Caki2 (cell line): ENCODE results near the gene MPDZ. TPM values are rescaled to one million over a fixed set of nuclear protein-coding genes. Genes with fewer than 3 reads are reported as not detected.

ENCODE experiments used
- DNase-seq: peaks from one replicate; pipeline ENCODE4 v3.0.0-alpha.2; 2015; ENCODE audit warnings: low read depth
- in situ Hi-C: cut with HindIII; loops from 2 replicates; pipeline ENCODE4 v1.10.0; 2016; ENCODE audit warnings: low sequenced_read_pairs, low pct_unique_long_range_greater_than_20kb, mixed read lengths
- total RNA-seq: library from RNA; depleted of rRNA; stranded (reverse); fragments of >200 nt; shearing (Covaris generic); gene quantifications from 2 replicates; pipeline ENCODE4 v1.2.3, GENCODE V29; 2014; ENCODE audit warnings: low replicate concordance

Gene MPDZ
- total RNA-seq, 1 experiment from 2014 or later: 2.6 TPM

DNA sequence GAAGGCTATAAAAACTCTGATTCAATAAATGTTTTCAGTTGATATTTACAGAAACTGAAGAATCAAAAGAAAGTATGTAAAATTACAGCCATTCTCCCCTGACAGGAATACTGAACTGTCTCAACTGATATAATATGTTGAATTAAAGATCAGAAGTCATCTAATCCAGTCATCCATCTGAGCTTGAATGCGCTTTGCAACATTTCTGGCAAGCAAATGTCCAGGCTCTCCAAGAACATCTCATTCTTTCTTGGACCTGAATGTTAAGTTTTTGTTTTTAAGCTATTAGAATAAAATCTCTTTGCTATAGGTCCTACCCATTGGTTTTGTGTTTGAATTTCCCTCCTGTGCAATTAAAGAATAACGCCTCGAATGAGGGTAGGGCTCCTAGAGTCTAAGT lies 120.5 kb downstream of the MPDZ start:
- DNase-seq: no peak
- in situ Hi-C loops: no loop called here

DNA sequence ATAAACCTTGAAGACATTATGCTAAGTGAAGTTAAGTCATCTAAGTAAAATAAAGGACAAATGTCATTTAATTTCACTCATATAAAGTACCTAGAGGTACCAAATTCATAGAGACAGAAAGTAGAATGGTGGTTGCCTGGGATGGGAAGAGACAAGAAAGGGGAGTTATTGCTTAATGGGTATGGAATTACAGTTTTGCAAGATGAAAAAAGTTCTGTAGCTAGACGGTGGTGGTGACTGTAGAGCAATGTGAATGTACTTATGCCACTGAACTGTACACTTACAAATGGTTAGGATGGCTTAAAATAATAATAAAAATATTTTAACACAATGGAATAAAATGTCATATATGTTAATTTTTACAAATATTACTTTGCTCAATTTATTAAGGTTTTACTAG lies 128.0 kb downstream of the MPDZ start:
- no peak for DNase-seq
- in situ Hi-C loops: no loop called here

DNA sequence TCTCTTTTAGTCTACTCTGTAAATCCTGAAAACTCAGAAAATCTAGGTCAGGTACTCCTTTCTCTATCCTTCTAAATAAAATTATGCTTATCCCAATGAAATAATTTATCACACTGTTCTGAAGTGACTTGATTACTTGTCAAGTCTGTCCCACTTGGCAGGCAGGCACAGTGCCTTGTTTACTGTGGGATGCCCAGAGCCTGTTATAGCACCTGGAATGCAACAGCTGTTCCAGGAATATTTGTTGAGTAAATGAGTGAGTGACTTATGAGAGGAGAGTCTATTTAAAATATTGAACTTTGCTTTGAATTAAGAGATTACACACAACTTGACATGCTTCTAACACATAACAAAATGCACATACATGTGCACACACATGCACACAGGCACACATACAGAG lies 130.0 kb downstream of the MPDZ start:
- DNase-seq: no peak
- in situ Hi-C loops: no loop called here

DNA sequence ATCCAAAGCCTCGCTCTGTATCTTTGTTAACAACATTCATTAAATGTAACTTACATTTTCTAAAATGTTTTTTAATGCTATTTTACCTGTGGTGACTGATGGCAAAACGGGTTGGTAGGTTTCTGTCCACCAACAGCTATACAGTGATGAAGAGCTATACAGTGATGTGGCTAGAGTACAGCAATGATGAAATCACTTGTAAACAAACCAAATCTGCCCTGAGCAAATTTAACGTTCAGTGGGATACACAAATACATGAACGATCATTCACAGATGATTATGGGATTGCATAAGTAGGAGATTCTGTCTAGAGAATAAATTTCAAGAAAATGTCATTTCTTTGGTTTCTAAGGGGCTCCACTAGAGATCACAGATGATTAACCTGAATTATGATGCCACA lies 132.7 kb downstream of the MPDZ start:
- in situ Hi-C loops: no loop called here
- no peak for DNase-seq

DNA sequence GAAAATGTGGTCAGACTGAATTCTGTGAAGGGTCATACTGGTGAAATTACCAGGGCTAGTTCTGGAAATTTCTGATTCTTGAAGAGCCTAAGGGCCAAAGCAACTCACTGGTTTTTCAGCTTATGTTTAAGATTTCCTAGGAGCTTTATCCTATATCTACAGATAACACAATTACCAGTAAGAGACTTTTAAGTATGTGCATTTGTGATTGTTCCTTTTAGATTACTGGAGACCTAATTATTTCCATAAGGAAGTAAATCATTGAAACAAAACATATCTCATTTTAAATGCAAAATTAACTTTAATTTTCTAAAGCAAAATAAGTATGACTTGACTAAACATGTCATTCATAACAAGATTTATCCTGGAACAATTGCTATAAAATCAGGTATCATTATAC lies 134.2 kb downstream of the MPDZ start:
- in situ Hi-C loops: no loop called here
- DNase-seq: no peak

DNA sequence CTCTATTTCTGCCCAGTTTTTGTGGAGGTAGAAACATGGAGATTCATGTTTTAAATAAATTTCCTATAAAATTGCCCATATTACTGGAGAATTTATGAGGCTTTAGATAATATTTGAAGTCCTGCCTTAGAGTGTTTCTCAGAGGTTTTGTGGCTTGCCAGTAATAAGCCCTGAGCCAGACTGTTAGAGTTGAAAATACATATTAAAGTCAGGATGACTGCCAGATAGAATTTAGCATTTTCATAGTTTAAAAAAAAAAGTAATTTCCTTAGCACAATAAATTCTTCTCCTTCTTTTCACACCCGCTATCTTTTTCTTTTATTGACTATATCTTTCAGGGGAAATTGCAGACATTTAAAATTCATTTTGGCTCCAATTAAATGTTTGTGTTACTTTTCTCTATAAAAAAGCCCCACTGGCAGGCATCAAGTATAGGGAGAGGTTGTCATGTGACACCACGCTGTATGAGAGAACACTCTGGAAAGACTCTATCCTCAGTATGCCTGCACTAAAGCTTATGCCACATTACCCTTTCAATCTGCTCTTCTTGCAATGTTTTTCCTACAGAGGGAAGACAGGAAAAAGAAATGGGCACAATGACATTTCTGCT lies 135.2 kb downstream of the MPDZ start:
- DNase-seq: no peak
- in situ Hi-C loops: no loop called here

DNA sequence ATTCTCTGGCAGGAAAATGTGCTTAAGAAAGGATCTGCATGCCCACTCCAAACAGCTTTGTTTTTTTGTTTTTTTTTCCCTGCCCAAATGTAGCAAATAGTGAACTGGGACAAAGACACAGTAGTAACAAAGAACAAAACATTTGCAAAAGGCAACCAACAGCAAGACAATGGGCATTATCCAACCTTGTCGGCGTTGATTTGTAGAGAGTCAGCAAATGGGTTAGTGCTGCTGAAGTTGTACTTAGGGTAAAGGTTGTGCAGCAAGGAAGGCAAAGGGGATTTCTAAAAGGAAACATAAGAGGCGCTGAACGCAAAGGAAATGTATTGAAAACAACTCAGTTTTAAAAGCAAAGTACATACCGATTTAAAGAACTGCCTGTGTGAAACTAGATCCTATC lies 136.2 kb downstream of the MPDZ start:
- in situ Hi-C loops: no loop called here
- DNase-seq: no peak

DNA sequence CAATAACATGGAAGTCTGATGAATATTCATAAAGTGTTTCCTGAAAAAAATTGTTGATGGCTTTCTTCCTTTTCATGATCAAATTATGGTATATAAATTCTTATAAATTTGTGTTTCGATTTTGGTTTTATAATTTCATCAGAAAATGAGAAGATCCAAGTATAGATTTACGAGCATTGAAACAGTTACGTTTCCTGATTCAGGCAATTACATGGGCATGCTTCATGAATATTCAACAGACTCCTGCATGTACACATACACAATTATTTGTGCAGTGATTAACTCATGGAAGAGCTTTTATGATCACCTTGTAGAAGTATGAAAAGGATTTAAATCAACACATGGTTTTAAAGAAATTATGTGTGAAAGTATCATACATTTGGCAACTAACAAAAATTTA lies 136.7 kb downstream of the MPDZ start:
- no peak for DNase-seq
- in situ Hi-C loops: no loop called here

DNA sequence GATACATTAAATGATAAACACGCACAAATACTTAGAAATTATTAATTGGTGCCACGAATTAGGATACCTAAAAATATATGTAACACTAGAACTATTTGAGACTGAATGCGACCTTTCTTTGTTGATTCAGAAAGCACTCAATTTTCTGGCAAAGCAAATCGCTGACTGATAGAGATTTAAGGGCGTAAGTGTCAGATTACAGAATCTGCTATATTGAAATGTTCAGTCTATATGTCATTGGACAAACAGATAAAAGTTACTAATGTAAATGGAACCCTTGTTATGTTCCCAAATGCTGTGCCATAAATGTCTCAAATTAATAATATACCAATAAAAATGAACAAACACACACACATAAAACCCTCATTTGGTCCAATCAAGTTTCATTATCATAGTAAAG lies 137.9 kb downstream of the MPDZ start:
- in situ Hi-C loops: no loop called here
- no peak for DNase-seq

DNA sequence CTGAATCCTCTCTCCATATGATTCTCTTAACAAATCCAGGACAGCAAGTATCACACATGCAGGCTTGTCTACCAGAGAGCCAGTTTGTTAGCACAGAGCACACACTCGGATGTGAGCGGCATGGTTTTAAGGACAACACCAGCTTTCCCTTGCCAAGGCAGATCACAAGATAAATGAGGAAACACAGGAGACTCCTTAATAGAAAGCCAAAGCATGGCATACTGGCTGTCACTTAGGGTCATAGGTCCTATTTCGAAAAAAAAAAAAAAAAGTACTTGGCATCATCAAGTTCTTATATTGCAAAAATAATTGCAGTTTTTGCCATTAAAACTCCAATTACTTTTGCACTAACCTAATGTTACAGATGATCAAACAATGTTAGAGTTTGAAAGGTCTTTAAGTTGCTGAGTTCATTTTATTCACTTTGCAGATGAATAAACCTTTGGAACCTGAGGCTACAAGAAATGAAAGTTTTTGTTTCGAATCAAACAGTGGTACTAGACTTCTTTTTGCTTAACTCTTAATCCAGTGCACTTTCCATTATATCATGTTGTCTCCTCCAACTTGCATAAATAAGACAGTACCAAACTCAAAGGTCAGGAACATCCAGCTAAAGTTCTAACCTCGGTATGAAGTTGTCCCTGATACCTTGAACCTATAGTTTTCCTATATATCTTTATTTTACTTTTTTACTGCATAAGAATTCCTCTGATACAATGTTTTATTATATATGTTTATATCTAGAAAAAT lies 138.5 kb downstream of the MPDZ start:
- in situ Hi-C loops: no loop called here
- DNase-seq: no peak

DNA sequence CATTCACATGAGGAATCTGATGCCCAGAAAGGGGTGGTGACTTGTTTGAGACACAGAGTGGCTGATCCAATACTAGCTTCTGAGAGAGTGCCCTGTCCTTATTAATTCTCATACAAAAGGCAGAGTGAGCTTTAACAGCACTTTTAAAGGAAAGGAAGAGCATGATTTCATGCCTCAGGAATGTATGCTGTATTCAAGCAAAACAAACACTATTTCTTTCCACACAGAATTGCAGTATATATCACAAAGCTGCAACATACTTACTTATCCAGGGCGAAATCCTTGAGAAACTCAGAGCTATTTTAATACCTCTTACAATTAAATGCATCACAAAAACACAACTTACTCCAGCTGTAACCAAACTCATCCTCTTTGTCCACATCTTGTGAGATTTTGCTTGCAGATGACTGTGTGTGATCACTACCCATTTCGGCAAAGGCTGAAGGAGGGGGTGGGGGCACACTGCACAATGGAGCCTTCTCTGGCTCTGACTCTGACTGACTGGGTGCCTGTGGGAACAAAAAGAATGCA lies 139.8 kb downstream of the MPDZ start:
- in situ Hi-C loops: no loop called here
- DNase-seq: peak; percentile 60

DNA sequence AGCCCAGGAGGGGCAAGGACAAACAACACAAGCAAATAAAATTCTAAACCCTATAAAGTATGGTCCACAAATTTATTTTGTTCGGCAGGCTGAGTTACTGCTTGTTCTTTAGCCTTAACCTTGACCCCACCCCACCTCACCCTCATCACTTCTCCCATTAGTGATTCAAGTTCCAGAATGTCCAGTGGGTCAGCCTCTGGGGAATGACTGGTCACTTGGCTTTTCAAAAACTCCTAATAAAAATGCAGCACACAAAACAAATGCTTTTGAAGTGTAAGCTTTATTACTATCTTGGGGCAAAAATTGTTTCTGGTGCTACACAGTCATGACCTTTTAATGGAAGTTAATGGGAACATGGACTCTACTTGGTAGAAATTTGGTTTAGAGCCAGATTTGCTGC lies 142.1 kb downstream of the MPDZ start:
- in situ Hi-C loops: no loop called here

DNA sequence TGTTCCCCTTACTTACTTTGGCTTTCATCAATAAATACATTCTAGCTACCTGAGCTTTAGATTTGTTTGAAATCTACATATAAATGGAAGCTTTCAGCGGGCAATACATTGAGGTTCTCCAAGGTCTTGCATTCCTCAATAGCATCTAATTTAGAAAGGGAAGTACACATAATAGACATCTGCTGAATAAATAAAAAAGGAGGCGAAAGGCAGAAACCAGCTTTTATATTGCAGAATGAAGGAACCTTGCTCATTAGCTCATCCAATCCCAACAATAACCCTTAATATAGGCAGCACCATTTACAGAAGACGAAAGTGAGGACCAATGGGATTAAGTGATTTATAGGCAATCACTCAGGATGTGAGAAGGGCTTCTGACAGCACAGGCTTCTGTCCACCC lies 147.5 kb downstream of the MPDZ start:
- in situ Hi-C loops: no loop called here
- DNase-seq: no peak

More for the DNA sequence above, 142.1 kb downstream of the MPDZ start:
- no peak for DNase-seq

DNA sequence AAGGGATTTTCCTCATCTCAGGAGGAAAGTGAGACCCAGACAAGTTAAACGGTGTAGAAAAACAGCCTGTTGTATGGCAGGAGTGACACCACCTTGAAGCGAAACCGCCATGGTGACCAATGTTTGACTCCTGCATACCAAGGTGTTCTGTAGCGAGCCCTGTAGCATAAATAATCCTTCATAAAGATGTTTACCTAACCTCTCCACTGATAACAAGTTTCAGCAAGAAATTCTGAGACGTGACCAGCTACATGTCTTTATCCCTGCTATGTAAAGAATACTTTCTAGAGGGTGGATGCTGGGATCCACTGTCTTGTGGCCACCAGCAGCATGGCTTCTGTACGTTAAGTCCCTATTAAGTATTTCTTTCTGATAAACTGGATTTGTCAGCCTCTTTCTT lies 148.1 kb downstream of the MPDZ start:
- in situ Hi-C loops: no loop called here
- no peak for DNase-seq

DNA sequence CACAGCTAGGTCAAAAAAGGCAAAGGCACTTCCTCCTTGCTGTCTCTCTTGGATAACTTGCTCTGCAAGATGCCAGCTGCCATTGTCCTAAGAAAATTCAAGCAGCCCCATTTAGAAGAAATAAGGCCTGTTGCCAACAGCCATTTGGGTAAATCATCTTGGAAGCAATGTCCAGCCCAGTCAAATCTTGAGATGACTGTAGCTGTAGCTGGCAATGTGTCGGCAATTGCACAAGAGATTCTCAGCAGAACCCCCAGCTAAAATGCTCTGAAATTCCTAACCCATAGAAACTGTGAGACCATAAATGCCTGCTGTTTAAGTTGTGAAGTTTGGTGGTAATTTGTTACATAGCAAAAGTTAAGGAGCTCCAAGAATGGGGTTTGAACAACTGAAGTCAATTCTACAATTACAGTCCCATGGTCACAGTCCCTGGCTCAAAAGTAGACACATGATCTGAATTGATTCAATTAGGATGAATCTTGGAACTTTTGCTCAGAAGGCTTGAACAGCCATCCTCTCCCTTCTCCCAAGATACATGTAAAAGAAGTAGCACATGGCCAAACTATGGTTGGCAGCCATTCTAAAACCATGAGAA lies 151.1 kb downstream of the MPDZ start:
- no peak for DNase-seq
- in situ Hi-C loops: no loop called here

DNA sequence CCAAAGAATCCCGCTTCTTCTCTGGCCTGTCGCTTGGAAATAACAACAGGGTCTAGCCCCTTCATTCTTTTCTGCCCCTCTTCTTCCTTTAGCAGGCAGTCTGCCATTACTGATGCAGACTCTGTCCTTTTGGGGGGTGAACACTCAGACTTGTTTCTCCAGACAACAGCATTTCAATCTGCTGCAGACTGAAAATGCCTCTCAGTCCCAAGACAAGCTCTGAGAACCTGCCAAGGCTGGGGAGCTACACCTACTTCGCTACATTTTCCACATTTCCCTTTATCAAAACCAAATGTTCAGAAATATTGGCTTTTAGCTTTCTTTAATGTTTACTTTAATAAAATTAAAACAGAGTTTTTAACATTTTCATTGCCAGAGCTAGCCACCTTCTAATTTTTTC lies 152.4 kb downstream of the MPDZ start:
- in situ Hi-C loops: no loop called here

DNA sequence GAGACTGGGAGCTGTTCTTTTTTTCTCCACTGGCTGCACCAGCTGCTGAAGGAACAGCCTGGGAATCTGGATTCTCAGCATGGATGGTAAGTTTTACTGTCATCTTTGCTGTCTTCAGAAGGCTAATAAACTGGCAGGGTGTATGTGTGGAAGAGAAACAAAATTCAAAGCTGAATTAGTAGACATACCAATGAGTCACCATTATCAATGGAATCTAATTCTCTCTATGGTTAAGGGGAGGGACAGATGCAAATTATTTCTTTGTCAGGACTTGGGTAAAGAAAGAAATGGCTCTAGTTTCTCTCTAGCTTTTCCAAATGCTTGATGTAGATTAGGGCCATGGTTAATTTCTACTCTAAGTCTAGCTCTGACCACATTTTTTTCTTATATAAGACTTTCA lies 154.2 kb downstream of the MPDZ start:
- in situ Hi-C loops: no loop called here
- DNase-seq: no peak

More for the DNA sequence above, 152.4 kb downstream of the MPDZ start:
- DNase-seq: no peak

DNA sequence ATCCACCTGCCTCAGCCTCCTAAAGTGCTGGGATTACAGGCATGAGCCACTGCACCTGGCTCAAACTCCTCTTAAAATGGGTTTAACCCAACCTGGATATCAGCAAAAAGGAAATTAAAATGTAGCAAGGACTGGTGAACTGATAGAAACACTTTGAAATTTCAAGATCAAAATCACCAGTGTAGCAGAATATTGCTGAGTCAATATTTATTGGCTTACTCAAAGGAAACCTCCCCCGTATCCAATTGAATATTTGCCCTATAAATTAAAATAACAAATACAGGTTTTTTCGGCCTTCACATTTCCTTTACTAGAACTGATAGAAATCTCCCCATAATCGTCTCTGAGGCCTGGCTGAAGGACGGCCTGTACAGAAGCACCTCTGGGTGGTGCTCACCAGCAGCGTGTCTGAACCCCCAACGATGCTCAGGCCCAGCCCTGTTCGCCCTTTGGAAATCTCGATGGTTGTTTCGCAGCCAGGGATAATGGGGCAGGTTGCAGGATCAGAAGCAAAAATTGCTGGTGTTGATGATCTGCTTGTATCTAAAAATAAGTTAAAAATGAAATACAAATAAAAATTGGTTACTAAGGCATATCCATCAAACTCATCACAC lies 156.6 kb downstream of the MPDZ start:
- no peak for DNase-seq
- in situ Hi-C loops: no loop called here

DNA sequence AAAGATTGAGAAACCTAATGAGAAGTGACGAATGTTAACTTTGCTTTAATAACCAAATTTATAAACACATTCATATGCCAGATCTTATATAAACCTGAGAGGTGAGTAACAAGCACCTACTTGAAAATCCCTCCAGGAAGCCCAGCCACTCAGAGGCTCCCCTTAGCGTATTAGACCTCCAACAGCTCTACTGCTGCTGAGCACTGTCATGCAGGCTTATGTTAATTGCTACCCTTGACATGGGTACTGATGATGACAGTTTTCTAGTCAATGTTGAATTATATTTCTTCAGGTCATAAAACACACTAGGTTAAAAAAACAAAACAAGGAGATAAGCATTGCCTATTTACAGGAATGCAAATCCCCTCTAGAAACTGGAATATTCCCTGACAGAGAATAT lies 161.2 kb downstream of the MPDZ start:
- in situ Hi-C loops: no loop called here
- DNase-seq: no peak
